Measurements from ENCODE around the gene ZNF672.

DNA sequence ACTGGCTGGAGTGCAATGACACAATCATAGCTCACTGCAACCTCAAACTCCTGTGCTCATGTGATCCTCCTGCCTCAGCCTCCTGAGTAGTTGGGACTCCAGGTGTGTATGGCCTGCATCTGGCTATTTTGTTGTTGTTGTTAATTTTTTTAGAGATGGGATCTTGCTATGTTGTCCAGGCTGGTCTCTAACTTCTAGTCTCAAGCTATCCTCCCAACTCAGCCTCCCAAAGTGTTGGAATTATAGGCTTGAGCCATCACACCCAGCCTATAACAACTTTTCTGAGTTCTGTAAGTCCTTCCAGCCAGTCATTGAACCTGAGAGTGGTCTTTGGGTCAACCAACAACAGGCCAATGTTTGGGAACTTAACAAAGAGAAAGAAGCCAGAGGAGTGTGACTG is 56.8 kb downstream of the ZNF672 start:
- TF ChIP-seq POLR2AphosphoS5 (IDR thresholded peaks at IDR 0.05): no peak
- no peak for TF ChIP-seq CTCF (IDR thresholded peaks at IDR 0.05)
- TF ChIP-seq POLR2A (IDR thresholded peaks at IDR 0.05): no peak
